MM.1S (cell line): ENCODE measurements around the gene EPRS1.

Experiments
- DNase-seq: peaks from one replicate; pipeline ENCODE4 v3.0.0-alpha.2; 2015
- H2AFZ ChIP-seq: fragments of 300-600 bp; sonication (generic); 2 replicates; pipeline ENCODE4 v1.6.0; 2016; ENCODE audit warnings: antibody characterized with exemption, low read length
- H3F3A ChIP-seq: fragments of 300-600 bp; sonication (generic); 2 replicates; pipeline ENCODE4 v1.6.1; 2016; ENCODE audit warnings: mild to moderate bottlenecking, antibody characterized with exemption, low read length, moderate library complexity, mixed read lengths; ENCODE audit not compliant: insufficient read depth
- H3K27ac ChIP-seq: fragments of 300-600 bp; sonication (generic); 2 replicates; pipeline ENCODE4 v1.5.1; 2016; ENCODE audit warnings: mild to moderate bottlenecking, low read length
- H3K27me3 ChIP-seq: fragments of 300-600 bp; sonication (generic); replicated peaks from 2 replicates; pipeline ENCODE4 v1.6.0; 2016; ENCODE audit warnings: low read length; ENCODE audit not compliant: insufficient read depth
- H3K36me3 ChIP-seq: fragments of 300-600 bp; sonication (generic); replicated peaks from 2 replicates; pipeline ENCODE4 v1.6.1; 2016; ENCODE audit warnings: mild to moderate bottlenecking, low read length, mixed read lengths; ENCODE audit not compliant: insufficient read depth
- H3K4me1 ChIP-seq: fragments of 300-600 bp; sonication (generic); 2 replicates; pipeline ENCODE4 v1.6.1; 2016; ENCODE audit warnings: low read length, mixed read lengths
- H3K4me2 ChIP-seq: fragments of 300-600 bp; sonication (generic); 2 replicates; pipeline ENCODE4 v1.6.0; 2016; ENCODE audit warnings: low read depth, low read length
- H3K4me3 ChIP-seq: fragments of 300-600 bp; sonication (generic); 2 replicates; pipeline ENCODE4 v1.5.1; 2016; ENCODE audit warnings: low read length, mixed read lengths
- H3K79me2 ChIP-seq: fragments of 300-600 bp; sonication (generic); 2 replicates; pipeline ENCODE4 v1.6.1; 2016; ENCODE audit warnings: mixed run types, low read length, mixed read lengths
- H3K9ac ChIP-seq: fragments of 300-600 bp; sonication (generic); 2 replicates; pipeline ENCODE4 v1.6.1; 2016; ENCODE audit warnings: low read length, mixed read lengths
- H3K9me2 ChIP-seq: fragments of 300-600 bp; sonication (generic); replicated peaks from 2 replicates; pipeline ENCODE4 v1.6.1; 2016; ENCODE audit warnings: mild to moderate bottlenecking, low read length, mixed read lengths; ENCODE audit not compliant: insufficient read depth
- H3K9me3 ChIP-seq: fragments of 300-600 bp; sonication (generic); replicated peaks from 2 replicates; pipeline ENCODE4 v1.6.1; 2016; ENCODE audit warnings: mild to moderate bottlenecking, low read length, mixed read lengths; ENCODE audit not compliant: insufficient read depth
- H4K20me1 ChIP-seq: fragments of 300-600 bp; sonication (generic); 2 replicates; pipeline ENCODE4 v1.6.1; 2016; ENCODE audit warnings: mild to moderate bottlenecking, low read length, moderate library complexity, mixed read lengths; ENCODE audit not compliant: insufficient read depth
- CTCF ChIP-seq: fragments of 300-600 bp; sonication (generic); IDR thresholded peaks from 2 replicates; pipeline ENCODE4 v1.5.1; 2016; ENCODE audit warnings: antibody characterized with exemption, low read length, mixed read lengths
- EZH2 ChIP-seq: fragments of 300-600 bp; sonication (generic); optimal IDR thresholded peaks from 2 replicates; pipeline ENCODE3; 2017; ENCODE audit warnings: low read depth, mild to moderate bottlenecking, antibody characterized with exemption, low read length, mixed read lengths
- EZH2phosphoT487 ChIP-seq: fragments of 300-600 bp; sonication (generic); IDR thresholded peaks from 2 replicates; pipeline ENCODE4 v1.6.1; 2018; ENCODE audit warnings: antibody characterized with exemption, low read length

Gene EPRS1

GRCh38 chr1:220056374-220056773 lies 10.1 kb upstream of the EPRS1 start:
- no peak overlapping the region for H3K4me3 ChIP-seq
- no peak overlapping the region for H3K4me2 ChIP-seq
- H3K9ac ChIP-seq = no peak overlapping the region
- H3F3A ChIP-seq = no peaks in the 10 kb centered on the region
- 0 out of 2 replicates have a peak, but pooled peaks cover 4% of the 10 kb centered on the region for H3K36me3 ChIP-seq
- DNase-seq = no peak
- H3K27me3 ChIP-seq = no peaks in the 10 kb centered on the region
- no peak for TF ChIP-seq EZH2
- no peak for TF ChIP-seq CTCF
- no peak for TF ChIP-seq EZH2phosphoT487
- no peaks in the 10 kb centered on the region for H4K20me1 ChIP-seq
- no peaks in the 10 kb centered on the region for H3K4me1 ChIP-seq
- no peaks in the 10 kb centered on the region for H3K9me3 ChIP-seq
- H3K27ac ChIP-seq = no peak overlapping the region
- no peaks in the 10 kb centered on the region for H3K9me2 ChIP-seq
- H2AFZ ChIP-seq = no peak overlapping the region
- no peaks in the 10 kb centered on the region for H3K79me2 ChIP-seq

GRCh38 chr1:220045356-220046051 lies 801 bp downstream of the EPRS1 start:
- H3K9me2 ChIP-seq = no peaks in the 10 kb centered on the region
- peaks cover 9% of the 10 kb centered on the region; the same call in 1 of the 2 replicates for H3F3A ChIP-seq
- H3K79me2 ChIP-seq = peaks cover 58% of the 10 kb centered on the region
- H3K27me3 ChIP-seq = no peaks in the 10 kb centered on the region
- H3K4me3 ChIP-seq = peak overlapping the region; percentile 94
- H3K9me3 ChIP-seq = no peaks in the 10 kb centered on the region
- peak overlapping the region; percentile 72; the same call in 1 of the 2 replicates for H3K27ac ChIP-seq
- peak overlapping the region; percentile 85 for H3K9ac ChIP-seq
- peak overlapping the region; percentile 49 for H3K4me2 ChIP-seq
- peaks cover 4% of the 10 kb centered on the region; the same call in 1 of the 2 replicates for H4K20me1 ChIP-seq
- peaks cover 13% of the 10 kb centered on the region for H3K4me1 ChIP-seq
- H2AFZ ChIP-seq = peak overlapping the region; percentile 86
- TF ChIP-seq EZH2phosphoT487 (no peak), CTCF (no peak; the same call in 1 of the 2 replicates), EZH2 (no peak)
- peak; percentile 44 for DNase-seq
- H3K36me3 ChIP-seq = no peaks in the 10 kb centered on the region; the same call in 1 of the 2 replicates

- Histone ChIP-seq H3K4me3 (peak overlapping the region; percentile 94), H3K4me2 (peak overlapping the region; percentile 49), H3K9me2 (no peaks in the 10 kb centered on the region), H3K9me3 (no peaks in the 10 kb centered on the region), H3K9ac (peak overlapping the region; percentile 85; the same call in 1 of the 2 replicates), H3K27me3 (no peaks in the 10 kb centered on the region), H3F3A (peaks cover 9% of the 10 kb centered on the region; the same call in 1 of the 2 replicates), H3K4me1 (peaks cover 13% of the 10 kb centered on the region), H3K27ac (no peak overlapping the region), H2AFZ (no peak overlapping the region), H4K20me1 (peaks cover 4% of the 10 kb centered on the region; the same call in 1 of the 2 replicates), H3K36me3 (peaks cover 6% of the 10 kb centered on the region; the same call in 1 of the 2 replicates), H3K79me2 (peaks cover 65% of the 10 kb centered on the region)
- no peak for TF ChIP-seq EZH2phosphoT487
- TF ChIP-seq CTCF = no peak
- no peak for TF ChIP-seq EZH2
- no peak for DNase-seq
Observed at GRCh38 chr1:220044678-220045355, 1.5 kb downstream of the EPRS1 start.
